ENCODE measurements around the gene TGM6. TPM values are rescaled to one million over a fixed set of nuclear protein-coding genes. Genes with fewer than 3 reads are reported as not detected.
A peak's percentile ranks its signal among the peaks of the same experiment; 100 is the strongest.
"Not testable (repeated sequence)": the region's sequence is repeated elsewhere in the genome, so short reads cannot be mapped to it uniquely, and the experiment has no call there.

The TGM6 gene
- polyA plus RNA-seq, 1 donor, result not detected

- DNase-seq (ENCODE audit: low read depth), result no peak
These were observed 17.7 kb downstream of the TGM6 start for GRCh38 chr20:2398449-2398848.

- no peak for DNase-seq (ENCODE audit: low read depth)
These were observed 18.7 kb downstream of the TGM6 start for GRCh38 chr20:2399390-2399789.

GRCh38 chr20:2400290-2400689, 19.6 kb downstream of the TGM6 start:
- no peak for DNase-seq (ENCODE audit: low read depth)

DNA sequence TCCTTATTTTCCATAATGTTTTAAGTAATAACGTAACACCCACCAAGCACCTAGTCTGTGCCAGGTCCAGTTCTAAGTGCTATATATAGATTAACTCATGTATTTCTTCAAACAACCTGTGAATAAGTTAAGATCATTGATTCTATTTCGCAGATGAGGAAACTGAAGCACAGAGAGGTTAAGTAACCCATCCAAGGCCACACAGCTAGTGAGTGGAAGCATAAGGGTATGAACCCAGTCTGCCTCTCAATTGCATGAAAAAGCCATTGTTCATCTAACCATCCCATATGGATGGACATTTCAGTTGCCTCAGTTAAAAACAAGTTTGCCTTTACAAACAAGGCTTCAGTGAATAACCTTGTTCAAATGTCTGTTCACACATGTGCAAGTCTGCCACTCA, 20.8 kb downstream of the TGM6 start:
- no peak for DNase-seq (ENCODE audit: low read depth)

DNA sequence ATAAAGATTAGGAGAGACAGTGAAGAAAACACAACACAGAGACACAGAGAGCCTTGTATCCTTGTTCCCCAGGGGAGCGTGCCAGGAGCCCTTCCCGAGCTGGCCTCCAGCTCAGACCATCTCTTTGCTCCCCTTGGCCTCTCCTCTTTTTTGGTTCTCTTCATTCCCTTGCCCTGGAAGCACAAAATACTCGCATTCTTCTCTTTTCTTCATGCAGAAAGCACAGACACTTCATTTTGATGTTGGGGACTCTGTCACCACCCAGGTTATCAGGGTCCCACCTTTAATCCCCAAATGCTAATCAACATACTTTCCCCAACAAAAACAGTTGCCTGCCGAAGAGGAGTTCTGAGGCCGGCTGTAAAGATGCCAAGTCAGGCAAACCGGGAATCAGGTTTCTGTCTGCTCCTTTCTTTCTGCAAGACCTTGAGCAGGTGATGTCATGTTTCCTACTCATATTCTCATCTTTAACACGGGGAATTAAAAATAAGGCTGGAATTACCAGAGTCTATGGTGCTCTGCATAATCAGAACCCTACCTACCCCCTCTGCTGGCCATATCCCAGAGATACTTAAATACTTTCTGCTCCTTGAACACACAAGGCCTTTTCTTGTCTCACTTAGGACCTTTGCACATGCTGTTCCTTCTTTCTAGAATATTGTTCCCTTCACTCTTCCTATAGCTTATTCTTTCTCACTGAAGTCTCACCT, 21.7 kb downstream of the TGM6 start:
- DNase-seq (ENCODE audit: low read depth), result no peak

DNA sequence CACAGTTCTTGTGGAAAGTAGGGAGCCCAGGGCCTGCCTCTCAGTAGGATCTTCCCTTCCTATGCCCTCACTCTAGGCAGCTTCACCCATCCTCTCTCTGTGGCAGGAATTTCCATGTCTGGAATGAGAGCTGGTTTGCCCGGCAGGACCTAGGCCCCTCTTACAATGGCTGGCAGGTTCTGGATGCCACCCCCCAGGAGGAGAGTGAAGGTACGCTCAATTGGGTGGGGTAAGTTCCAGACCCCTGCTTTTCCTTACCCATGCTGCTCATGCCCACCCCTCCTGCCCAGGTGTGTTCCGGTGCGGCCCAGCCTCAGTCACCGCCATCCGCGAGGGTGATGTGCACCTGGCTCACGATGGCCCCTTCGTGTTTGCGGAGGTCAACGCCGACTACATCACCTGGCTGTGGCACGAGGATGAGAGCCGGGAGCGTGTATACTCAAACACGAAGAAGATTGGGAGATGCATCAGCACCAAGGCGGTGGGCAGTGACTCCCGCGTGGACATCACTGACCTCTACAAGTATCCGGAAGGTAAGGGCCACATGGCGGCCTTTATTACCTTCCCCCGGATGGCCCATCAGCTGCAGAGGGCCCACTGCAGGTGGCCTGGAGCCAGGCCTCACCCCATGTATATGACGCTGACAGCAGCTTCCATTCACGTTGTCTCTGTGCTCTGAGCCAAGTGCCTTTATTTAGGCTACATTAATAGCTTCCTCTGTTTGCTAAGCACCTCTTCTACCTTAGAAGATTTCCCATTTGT, 22.8 kb downstream of the TGM6 start:
- DNase-seq (ENCODE audit: low read depth), result no peak

GRCh38 chr20:2405693-2406065, 25.0 kb downstream of the TGM6 start:
- no peak for DNase-seq (ENCODE audit: low read depth)

DNA sequence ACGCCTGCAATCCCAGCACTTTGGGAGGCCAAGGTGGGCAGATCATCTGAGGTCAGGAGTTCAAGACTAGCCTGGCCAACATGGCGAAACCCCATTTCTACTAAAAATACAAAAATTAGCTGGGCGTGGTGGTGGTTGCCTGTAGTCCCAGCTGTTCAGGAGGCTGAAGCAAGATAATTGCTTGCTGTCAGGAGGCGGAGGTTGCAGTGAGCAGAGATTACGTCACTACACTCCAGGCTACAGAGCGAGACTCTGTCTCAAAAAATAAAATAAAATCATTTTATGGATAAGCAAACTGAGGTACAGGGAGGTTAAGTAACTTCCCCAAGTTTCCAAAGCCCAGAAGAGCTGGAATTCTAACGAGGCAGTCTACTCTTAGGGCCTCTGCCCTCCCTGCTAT, 26.7 kb downstream of the TGM6 start:
- DNase-seq (ENCODE audit: low read depth), result not testable (repeated sequence)

GRCh38 chr20:2408111-2408510, 27.4 kb downstream of the TGM6 start:
- no peak for DNase-seq (ENCODE audit: low read depth)

DNA sequence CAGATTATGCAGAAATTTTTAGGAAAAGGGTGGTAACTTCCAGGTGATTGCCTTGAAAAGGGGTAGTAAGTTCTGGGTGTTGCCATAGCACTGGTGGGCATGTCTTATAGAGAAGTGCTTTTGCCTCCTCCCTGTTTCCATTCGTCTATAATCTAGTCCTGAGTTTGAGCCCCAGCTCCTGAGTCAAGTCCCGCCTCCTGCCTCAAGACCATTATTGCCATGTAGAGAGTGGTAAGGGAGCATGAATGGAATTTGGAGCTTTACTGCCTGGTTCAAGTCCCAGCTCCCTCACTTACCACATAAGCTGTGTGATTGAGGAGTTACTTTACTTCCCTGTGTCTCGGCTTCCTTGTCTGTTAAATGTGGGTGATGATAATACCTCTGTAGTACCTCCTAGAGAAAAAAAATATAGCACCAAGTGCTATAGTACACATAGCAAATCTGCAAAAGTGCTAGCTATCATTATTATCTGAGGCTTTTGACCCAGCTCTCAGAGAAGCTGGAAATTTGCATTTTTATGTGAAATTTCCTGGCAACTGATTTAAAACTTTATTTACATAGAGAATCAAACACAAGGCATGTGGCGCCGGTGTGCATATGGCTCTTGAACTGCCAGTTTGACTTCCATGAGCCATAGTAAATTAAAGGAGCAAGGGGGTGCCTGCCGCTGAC, 36.0 kb downstream of the TGM6 start:
- no peak for DNase-seq (ENCODE audit: low read depth)

DNA sequence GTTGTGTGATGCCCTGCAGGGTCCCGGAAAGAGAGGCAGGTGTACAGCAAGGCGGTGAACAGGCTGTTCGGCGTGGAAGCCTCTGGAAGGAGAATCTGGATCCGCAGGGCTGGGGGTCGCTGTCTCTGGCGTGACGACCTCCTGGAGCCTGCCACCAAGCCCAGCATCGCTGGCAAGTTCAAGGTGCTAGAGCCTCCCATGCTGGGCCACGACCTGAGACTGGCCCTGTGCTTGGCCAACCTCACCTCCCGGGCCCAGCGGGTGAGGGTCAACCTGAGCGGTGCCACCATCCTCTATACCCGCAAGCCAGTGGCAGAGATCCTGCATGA, 36.5 kb downstream of the TGM6 start:
- DNase-seq (ENCODE audit: low read depth), result no peak

DNA sequence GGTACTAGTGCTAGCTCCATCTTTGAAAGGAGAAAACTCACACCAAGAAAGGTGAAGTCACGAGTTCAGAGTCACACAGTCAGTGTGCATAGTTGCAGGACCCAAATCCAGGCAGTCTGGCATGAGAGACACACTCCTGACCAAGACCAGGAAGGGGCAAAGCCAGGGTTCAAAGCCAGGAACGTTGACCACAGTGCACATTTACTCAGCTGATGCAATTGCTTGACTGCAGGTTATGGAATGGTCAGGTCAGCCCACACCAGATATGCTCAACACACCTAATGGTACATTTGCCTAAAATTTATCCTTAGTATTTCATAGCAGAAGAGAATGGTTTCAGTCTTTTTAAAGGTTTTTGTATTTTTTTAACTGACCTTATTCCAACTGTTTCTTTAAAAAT, 37.7 kb downstream of the TGM6 start:
- no peak for DNase-seq (ENCODE audit: low read depth)

- DNase-seq (ENCODE audit: low read depth), result no peak
These were observed 39.8 kb downstream of the TGM6 start for GRCh38 chr20:2420510-2420909.

DNA sequence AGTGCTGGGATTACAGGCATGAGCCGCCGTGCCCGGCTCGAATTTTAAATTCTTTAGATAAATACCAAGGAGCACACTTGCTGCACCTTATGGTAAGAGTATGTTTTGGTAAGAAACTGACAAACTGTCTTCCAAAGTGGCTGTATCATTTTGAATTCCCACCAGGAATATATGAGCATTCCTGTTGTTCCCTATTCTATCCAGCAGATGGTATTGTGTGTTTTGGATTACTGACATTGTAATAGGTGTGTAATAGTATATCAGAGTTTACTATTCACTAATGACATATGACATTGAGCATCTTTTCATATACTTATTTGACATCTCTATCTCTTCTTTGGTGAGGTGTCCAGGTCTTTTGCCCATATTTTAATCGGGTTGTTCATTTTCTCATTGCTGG, 40.5 kb downstream of the TGM6 start:
- DNase-seq (ENCODE audit: low read depth), result no peak

DNA sequence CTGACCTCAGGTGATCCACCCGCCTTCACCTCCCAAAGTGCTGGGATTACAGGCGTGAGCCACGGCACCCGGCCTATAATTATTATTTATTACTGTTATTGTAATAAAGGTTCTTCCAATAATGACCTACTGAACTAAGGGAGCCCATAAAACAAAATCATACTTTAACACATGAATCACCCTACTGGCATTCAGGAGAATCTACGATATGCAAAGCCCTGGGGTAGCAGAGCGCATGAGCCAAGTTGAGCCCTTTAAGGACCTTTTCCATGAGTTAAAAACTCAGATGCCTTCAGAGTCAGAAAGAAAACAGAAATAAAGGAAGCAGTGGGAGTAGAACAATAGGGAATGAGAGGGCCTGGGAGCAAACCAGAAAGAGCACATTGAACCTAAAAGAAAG, 48.4 kb downstream of the TGM6 start:
- no peak for DNase-seq (ENCODE audit: low read depth)

GRCh38 chr20:2430538-2430937, 49.8 kb downstream of the TGM6 start:
- DNase-seq (ENCODE audit: low read depth), result no peak

DNA sequence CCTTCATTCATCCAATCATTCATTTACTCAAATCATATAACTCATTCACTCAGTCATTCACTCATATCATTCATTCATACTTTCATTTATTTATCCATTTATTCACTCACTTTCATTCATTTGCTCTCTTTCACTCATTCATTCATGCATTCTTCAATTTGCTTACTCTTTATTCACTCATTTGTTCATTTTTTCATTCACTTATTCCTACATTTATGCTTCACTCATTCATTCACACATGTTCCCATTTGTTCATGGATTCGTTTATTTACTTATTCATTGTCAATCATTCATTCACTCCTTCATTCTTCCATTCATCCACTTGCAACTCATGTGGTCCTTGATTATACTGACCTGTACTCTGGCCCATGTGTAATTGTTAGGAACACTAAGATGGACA, 50.5 kb downstream of the TGM6 start:
- DNase-seq (ENCODE audit: low read depth), result no peak

- DNase-seq (ENCODE audit: low read depth), result no peak
These were observed 66.1 kb downstream of the TGM6 start for GRCh38 chr20:2446845-2447244.

- DNase-seq (ENCODE audit: low read depth), result no peak
These were observed 68.7 kb downstream of the TGM6 start for GRCh38 chr20:2449386-2449785.

GRCh38 chr20:2451422-2451821, 70.7 kb downstream of the TGM6 start:
- DNase-seq (ENCODE audit: low read depth), result no peak

GRCh38 chr20:2451939-2452732, 71.4 kb downstream of the TGM6 start:
- peak; percentile 24 for DNase-seq (ENCODE audit: low read depth)

GRCh38 chr20:2453792-2454191, 73.1 kb downstream of the TGM6 start:
- DNase-seq (ENCODE audit: low read depth), result no peak
